Memory B cell (primary cell): ENCODE data around the gene DCP2.

Experiments used
- ATAC-seq: fragments of 150-1000 bp; cut with Tn5 transposase; 2 replicates; pipeline ENCODE4 v1.10.0; 2021; ENCODE audit warnings: low read depth, mild to moderate bottlenecking, moderate library complexity
- DNase-seq, 2 donors: peaks; one replicate each; pipeline ENCODE4 v3.0.0; 2022; ENCODE audit warnings: low spot score in 2 of 2
- H3K27ac Mint-ChIP-seq: one replicate; pipeline ENCODE4 v1.8.0; 2022; ENCODE audit warnings: mild to moderate bottlenecking, moderate library complexity, mixed read lengths
- H3K27me3 Mint-ChIP-seq: one replicate; pipeline ENCODE4 v1.8.0; 2022; ENCODE audit warnings: mixed read lengths
- H3K36me3 Mint-ChIP-seq: one replicate; pipeline ENCODE4 v1.8.0; 2022; ENCODE audit warnings: mild to moderate bottlenecking, mixed read lengths
- H3K4me1 Mint-ChIP-seq: one replicate; pipeline ENCODE4 v1.8.0; 2022; ENCODE audit warnings: mixed read lengths
- H3K4me3 Mint-ChIP-seq: one replicate; pipeline ENCODE4 v1.8.0; 2022; ENCODE audit warnings: mild to moderate bottlenecking, moderate library complexity, mixed read lengths
- H3K9me3 Mint-ChIP-seq: one replicate; pipeline ENCODE4 v1.8.0; 2022; ENCODE audit warnings: mixed read lengths

DCP2 gene

DNA sequence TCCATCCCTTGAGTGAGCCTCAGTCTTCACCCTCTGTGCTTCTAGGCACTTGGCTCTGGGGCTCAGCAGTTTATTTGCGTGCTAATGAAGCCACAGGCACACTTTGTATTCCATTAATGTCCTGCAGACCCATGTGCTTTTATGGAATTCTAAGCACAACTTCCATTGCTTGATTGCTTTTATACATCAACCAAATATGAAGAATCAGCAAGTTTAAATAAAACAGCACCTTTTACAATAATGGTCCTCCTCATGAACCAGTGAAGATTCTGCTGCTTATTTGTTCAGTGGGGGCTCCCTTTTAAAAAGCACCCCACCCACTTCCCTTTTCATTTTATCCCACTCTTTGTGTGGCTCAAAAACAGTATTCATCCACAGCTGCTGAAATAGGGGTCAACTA is 60.2 kb downstream of the DCP2 start:
- H3K9me3 Mint-ChIP-seq, result no peaks in the 10 kb centered on the region
- no peak overlapping the region for H3K27ac Mint-ChIP-seq
- no peak overlapping the region for H3K4me3 Mint-ChIP-seq
- DNase-seq (no peak), ATAC-seq (no peak)
- peaks cover 11% of the 10 kb centered on the region for H3K27me3 Mint-ChIP-seq
- H3K4me1 Mint-ChIP-seq, result peaks cover 3% of the 10 kb centered on the region
- no peaks in the 10 kb centered on the region for H3K36me3 Mint-ChIP-seq

DNA sequence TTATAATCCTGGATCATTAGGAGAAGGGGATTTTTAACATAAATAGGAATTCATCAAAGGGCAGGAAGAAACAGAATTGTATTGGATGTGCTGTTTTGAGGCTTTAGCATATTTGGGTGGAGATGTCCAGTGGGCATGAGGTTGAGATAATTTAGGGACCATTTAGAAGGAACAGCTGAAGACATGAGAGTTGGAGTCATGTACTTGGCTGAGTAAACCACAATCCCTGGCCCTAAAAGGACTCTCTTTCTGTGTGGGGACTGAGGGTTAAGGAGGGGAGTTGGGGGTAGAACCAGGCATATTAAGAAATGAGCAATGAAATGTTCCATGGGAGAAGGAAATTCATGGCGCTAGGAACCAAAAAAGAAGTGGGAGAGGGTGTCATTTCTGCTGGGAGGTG is 61.5 kb downstream of the DCP2 start:
- ATAC-seq (no peak), DNase-seq (no peak)
- Mint-ChIP-seq H3K4me3 (no peak overlapping the region), H3K27ac (no peak overlapping the region), H3K4me1 (no peaks in the 10 kb centered on the region), H3K36me3 (peaks cover 2% of the 10 kb centered on the region), H3K27me3 (peaks cover 13% of the 10 kb centered on the region), H3K9me3 (no peaks in the 10 kb centered on the region)

DNA sequence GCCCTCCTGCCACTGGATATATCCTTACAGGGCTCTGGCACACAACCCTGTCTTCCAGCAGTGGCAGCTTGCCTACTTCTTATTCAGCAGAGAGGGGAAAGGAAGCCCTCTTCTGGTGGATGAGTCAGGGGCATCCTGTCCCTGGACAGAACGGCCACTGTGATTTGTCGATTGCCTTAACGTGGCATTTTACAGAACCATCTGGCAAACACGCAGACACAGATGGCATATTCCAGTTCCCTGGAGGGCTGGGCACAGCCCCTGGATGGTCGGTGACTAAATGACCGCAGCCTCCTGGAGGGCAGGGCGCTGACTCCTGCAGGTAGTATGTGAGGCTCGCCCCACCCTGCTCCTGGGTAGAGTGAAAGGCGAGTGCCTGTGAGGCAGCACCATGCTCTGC is 62.1 kb downstream of the DCP2 start:
- ATAC-seq, result no peak
- Mint-ChIP-seq H3K9me3 (no peaks in the 10 kb centered on the region), H3K36me3 (peaks cover 2% of the 10 kb centered on the region), H3K4me3 (no peak overlapping the region), H3K27ac (no peak overlapping the region), H3K27me3 (peaks cover 13% of the 10 kb centered on the region), H3K4me1 (no peaks in the 10 kb centered on the region)
- no peak for DNase-seq

DNA sequence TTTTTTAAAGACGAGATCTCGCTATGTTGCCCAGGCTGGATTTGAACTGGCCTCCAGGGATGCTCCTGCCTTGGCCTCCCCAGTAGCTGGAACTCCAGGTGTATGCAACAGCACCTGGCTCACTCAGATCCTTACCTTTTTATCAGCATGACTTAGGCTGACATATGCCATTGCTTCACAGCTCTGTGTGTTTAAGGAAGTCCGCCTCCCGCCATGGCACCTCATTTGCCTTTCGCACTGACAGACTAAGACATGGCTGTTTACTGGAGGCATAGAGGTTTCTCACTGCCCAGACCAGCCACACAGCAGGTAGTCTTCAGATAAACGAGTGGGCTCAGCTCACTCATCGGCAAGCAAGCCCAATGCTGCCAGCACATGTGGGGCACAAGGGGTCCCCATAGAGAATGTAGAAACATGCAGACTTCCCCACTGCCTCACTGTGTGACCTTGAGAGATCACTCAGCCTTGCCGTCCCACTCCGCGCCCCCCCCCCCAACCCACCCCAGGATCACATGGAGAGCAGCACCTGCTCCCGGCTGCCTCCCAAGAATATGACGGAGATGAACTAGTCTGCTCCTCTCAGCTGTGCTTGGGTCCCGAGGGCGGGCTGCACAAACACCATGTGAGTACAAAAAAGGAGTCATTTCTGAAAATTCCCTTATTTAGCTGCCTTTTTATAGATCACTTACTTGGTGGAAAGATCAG is 62.8 kb downstream of the DCP2 start:
- H3K27ac Mint-ChIP-seq, result no peak overlapping the region
- peaks cover 13% of the 10 kb centered on the region for H3K27me3 Mint-ChIP-seq
- no peak for ATAC-seq

DNA sequence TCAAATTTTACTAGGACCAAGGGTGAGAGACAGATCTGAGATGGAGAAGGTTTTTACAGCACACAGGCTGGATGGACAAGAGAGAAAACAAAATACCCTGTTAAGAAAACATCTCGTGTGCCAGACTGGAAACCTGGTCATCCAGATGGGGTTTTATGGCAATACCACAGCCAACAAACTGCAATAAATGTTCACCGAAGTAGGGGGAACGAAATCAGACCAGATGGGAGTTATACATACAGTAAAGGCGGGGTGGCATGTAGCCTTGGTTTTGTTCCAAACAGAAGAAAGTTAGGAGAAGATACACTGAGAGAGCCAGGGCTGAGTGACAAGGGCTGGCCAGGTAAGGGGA is 63.3 kb downstream of the DCP2 start:
- H3K4me1 Mint-ChIP-seq, result no peaks in the 10 kb centered on the region
- H3K9me3 Mint-ChIP-seq, result no peaks in the 10 kb centered on the region
- no peak overlapping the region for H3K4me3 Mint-ChIP-seq
- ATAC-seq, result no peak
- H3K27me3 Mint-ChIP-seq, result peaks cover 13% of the 10 kb centered on the region
- no peak for DNase-seq
- peaks cover 2% of the 10 kb centered on the region for H3K36me3 Mint-ChIP-seq
- H3K27ac Mint-ChIP-seq, result no peak overlapping the region

More for the DNA sequence above, 62.8 kb downstream of the DCP2 start:
- no peak for DNase-seq
- no peaks in the 10 kb centered on the region for H3K4me1 Mint-ChIP-seq
- H3K36me3 Mint-ChIP-seq, result peaks cover 2% of the 10 kb centered on the region
- no peak overlapping the region for H3K4me3 Mint-ChIP-seq
- H3K9me3 Mint-ChIP-seq, result no peaks in the 10 kb centered on the region

DNA sequence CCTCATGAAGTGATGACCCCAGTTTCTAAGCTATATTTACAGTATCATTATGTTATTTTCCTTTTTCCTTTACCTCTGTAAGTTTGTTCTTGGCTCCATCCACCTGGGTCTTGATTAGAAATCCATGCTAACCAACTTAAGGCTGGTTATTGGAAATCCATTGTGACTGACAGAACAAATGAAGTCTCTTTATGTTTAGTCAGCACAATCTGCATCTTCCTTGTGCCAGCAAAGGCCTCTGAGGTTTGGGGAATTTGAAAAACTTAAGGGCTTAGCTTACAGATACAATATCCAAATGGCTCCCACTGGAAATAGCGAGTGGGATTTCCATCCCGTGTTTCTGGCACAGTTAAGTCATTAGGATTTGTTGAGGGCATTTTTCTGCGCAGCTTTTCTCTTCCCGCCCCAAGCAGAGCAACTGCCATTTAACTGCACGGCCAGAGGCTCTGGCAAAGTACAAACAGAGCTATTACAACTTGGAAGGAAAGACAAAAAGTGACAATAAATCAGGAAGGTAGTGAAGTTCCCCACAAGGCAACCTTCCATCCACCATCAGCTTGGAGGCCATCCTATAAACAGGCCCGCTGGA is 64.2 kb downstream of the DCP2 start:
- Mint-ChIP-seq H3K9me3 (no peaks in the 10 kb centered on the region), H3K4me1 (no peaks in the 10 kb centered on the region), H3K27ac (no peak overlapping the region), H3K36me3 (peaks cover 2% of the 10 kb centered on the region), H3K4me3 (no peak overlapping the region), H3K27me3 (peaks cover 13% of the 10 kb centered on the region)
- ATAC-seq (no peak), DNase-seq (no peak)

DNA sequence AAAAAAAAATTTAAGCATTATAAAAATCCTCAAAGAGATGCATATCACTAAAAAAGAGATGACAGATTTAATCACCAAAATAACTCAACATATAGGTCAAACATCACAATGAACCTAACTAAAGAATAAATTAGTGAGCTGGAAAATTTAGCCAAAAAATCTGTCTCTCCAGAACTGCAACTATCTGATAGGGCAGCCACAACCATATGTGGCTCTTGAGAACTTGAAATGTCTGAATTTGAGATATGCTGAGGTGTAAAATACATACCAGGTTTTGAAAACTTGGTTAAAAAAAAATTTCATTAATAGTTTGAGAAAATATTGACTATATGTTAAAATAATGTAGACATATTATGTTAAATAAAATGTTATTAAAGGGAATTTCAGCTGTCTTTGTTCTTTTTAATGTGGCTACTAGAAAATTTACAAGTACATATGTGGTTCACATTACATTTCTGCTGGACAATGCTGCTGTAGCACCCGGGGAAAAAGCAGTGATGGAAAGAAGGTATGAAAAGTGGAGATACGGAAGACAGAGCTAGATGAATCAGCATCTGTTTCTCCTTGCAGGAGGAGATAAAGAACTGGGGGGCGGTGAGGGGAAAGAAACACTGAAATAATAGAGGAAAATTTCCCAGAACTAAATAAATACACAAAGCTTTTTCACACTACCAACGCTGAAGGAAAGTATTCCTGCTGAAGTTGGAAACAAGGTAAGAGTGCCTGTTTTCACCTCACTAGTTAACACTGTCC is 66.1 kb downstream of the DCP2 start:
- DNase-seq (no peak), ATAC-seq (no peak)
- Mint-ChIP-seq H3K36me3 (peaks cover 2% of the 10 kb centered on the region), H3K27ac (no peak overlapping the region), H3K9me3 (no peaks in the 10 kb centered on the region), H3K4me3 (no peak overlapping the region), H3K27me3 (peaks cover 10% of the 10 kb centered on the region), H3K4me1 (peaks cover 4% of the 10 kb centered on the region)

DNA sequence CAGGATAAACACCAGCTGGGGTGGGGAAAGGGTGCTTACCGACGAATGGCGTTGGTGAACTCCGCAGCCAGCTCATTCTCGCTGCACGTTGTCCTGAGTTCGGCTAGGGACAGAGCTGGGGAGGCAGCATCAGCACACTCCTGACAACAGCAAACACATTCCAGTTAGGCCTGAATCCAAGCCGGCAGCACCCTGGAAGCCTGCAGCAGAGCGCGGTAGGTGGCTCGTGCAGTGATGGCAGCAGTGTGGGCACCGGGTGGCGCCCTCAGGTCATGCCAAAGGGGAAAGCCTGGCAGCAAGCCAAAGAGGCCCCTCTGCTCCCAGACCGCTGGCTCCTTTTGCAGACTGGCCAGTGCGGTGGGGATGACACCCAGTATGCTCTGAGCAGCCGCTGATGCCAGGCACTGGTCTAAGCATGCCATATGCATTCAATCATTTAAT is 66.9 kb downstream of the DCP2 start:
- ATAC-seq, result no peak
- Mint-ChIP-seq H3K27ac (no peak overlapping the region), H3K4me3 (no peak overlapping the region), H3K27me3 (peaks cover 3% of the 10 kb centered on the region), H3K4me1 (peaks cover 12% of the 10 kb centered on the region), H3K9me3 (no peaks in the 10 kb centered on the region), H3K36me3 (peaks cover 2% of the 10 kb centered on the region)
- no peak for DNase-seq

DNA sequence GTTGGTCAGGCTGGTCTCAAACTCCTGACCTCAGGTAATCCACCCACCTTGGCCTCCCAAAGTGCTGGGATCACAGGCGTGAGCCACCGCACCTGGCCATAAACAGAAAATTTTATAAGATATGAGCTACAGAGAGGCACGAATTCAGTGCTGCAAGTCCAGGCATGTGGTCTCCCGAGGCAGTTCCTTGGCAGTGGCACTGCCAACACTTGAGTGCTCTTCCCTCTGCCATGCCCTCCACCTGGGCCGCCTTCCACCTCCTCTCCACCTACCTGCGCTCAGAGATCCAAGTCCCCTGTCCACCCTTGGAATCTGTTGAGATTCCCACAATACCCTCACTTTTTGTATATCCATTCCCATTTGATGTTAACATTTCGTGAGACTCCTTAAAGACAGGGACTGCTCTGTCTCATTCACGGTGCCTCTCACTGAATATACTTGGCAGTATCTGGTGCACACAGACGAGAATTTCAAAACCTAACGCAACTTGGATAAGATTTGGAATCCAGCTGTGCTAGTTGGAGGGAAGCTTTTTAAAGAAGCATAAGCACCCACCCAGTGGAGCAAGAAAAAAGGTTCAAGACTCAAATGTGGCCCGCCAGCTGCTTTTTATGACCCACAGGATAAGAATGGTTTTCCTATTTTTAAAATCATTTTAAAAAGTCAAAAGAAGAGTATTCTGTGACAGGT is 68.3 kb downstream of the DCP2 start:
- Mint-ChIP-seq H3K4me1 (peaks cover 13% of the 10 kb centered on the region), H3K36me3 (peaks cover 2% of the 10 kb centered on the region), H3K27ac (no peak overlapping the region), H3K9me3 (no peaks in the 10 kb centered on the region), H3K4me3 (no peak overlapping the region), H3K27me3 (peaks cover 3% of the 10 kb centered on the region)
- ATAC-seq, result no peak
- DNase-seq, result no peak

DNA sequence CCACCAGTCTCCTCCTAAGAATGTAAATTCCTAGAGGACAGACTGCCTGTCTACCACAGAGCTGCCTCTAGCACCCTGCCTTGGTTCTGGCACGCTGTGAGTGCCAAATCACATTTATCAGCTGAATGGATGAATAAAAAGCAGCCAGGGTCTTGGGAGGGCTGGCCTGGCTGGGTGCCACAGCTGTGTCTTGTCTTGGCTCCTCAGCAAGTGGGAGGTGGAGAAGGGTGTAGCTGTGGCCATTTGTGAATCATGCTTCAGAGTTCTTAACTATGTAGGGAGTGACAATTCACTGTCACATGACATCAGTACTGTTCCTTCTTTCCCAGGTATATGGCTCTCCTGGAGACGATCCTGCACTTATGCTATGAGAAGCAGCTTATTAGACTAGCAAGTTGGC is 70.6 kb downstream of the DCP2 start:
- Mint-ChIP-seq H3K27me3 (no peaks in the 10 kb centered on the region), H3K27ac (peak overlapping the region; percentile 24), H3K4me3 (peak overlapping the region; percentile 79), H3K9me3 (no peaks in the 10 kb centered on the region), H3K36me3 (no peaks in the 10 kb centered on the region), H3K4me1 (peaks cover 13% of the 10 kb centered on the region)
- no peak for DNase-seq
- no peak for ATAC-seq

DNA sequence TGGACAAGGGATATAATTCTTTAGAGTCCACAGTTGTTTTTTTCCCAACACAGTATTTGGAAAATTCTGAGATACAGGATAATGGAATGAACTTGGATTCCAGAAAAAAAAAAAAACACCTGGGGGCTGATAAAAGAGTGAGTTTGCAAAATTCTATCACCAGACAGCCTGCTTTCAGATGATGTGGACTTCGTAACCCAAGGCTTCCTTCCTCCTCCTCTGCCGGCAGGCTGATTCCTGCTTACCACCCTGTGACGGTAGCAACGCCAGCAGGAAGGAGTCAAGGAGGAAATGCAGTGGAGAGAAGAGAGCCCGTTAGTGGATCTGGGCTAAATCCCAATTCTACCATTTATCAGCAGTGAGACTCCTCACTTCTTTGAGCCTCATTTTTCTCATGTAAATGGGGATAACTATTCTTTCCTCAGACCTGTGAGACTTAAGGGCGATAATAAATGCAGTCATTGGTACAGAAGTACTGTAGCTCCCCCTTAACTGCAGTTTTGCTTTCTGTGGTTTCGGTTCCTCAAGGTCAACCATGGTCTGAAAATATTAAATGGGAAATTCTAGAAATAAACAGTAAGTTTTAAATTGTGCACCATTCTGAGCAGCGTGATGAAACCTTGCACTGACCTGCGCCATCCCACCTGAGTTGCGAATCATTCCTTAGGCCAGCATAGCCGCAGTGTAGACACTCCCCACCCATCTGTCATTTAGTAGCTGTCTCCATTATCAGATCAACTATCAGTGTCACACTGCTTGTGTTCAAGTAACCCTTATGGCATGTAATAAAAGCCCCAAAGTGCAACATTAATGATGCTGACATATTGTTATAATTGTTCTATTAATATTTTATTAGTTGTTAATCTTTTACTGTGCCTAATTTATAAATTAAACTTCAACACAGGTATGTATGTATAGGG is 71.4 kb downstream of the DCP2 start:
- Mint-ChIP-seq H3K4me1 (peaks cover 13% of the 10 kb centered on the region), H3K36me3 (no peaks in the 10 kb centered on the region), H3K9me3 (no peaks in the 10 kb centered on the region), H3K27ac (peak overlapping the region; percentile 62), H3K4me3 (peak overlapping the region; percentile 79), H3K27me3 (no peaks in the 10 kb centered on the region)
- DNase-seq (no peak), ATAC-seq (peak; percentile 89)

DNA sequence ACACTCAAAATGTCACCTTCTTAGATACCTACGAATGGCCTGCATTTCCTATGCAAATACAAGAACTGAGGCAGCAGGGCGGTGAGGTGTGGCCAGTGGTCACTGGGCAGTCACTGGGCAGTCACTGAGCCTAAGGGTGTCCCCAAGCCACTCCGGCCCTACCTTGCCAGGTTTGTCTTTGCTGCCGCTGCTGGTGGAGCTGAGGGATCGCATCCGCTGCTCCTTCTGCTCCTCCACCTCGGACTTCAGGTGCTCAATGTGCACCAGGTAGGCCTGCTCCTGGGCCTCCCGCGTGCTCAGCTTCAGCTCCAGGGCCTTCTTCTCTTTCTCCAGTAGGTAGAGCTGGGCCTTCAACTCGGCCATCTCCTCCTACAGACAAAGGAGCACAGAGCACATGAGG is 72.3 kb downstream of the DCP2 start:
- Mint-ChIP-seq H3K4me3 (no peak overlapping the region), H3K9me3 (no peaks in the 10 kb centered on the region), H3K36me3 (no peaks in the 10 kb centered on the region), H3K27ac (no peak overlapping the region), H3K27me3 (no peaks in the 10 kb centered on the region), H3K4me1 (peaks cover 13% of the 10 kb centered on the region)
- ATAC-seq (no peak), DNase-seq (no peak)

DNA sequence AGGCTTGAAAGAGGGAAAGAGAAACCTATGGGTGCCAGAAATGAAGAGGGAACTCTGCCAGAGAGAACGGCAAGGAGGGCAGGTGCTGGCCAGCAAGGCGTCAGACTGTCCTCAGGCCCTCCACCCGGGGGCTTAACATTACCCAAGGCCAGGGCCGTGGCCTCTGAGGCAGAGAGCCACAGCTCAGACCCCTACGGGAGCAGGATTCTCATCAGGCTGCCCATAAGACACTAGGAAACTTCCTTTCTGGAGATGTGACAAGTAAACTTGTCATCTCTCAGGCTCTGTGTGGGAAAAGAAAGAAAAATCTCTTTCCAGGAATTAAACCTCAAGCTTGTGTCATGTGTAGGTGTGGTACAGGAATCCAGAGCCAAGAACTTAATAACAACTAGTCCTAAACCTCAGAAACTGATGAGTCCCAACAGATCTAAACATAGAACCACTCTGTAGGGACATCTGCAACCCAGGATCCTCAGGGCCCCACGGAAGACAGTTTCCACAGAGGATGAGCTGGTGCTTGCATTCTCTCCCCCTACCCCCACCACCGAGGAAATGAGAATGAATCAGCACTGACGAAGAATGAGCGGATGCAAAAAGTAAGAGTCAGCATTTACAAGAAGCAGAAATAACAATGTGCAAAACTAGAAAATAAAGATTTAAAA is 74.3 kb downstream of the DCP2 start:
- ATAC-seq, result no peak
- H3K4me3 Mint-ChIP-seq, result no peak overlapping the region
- H3K9me3 Mint-ChIP-seq, result no peaks in the 10 kb centered on the region
- no peak overlapping the region for H3K27ac Mint-ChIP-seq
- H3K4me1 Mint-ChIP-seq, result peaks cover 13% of the 10 kb centered on the region
- no peak for DNase-seq
- no peaks in the 10 kb centered on the region for H3K36me3 Mint-ChIP-seq
- no peaks in the 10 kb centered on the region for H3K27me3 Mint-ChIP-seq
